ENCODE data around the gene PAXIP1. TPM values are rescaled to one million over a fixed set of nuclear protein-coding genes. Genes with fewer than 3 reads are reported as not detected.

PAXIP1 gene
- total RNA-seq, 1 experiment from 2014 or later, result 32.6 TPM

GRCh38 chr7:155017834-155018233, 14.9 kb upstream of the PAXIP1 start:
- H2BK15ac ChIP-seq (ENCODE audit: low read depth, low read length), result no peak overlapping the region
- no peaks in the 10 kb centered on the region for H3K79me2 ChIP-seq (ENCODE audit: insufficient read depth, low read length)
- Mint-ChIP-seq H3K27ac (no peak overlapping the region), H3K27me3 (ENCODE audit: low read depth) (peaks cover 3% of the 10 kb centered on the region; the same call in 1 of the 2 replicates), H3K4me3 (no peak overlapping the region), H3K36me3 (ENCODE audit: insufficient read depth in 1 of 3, low read depth in 3 of 3) (no peaks in the 10 kb centered on the region), H3K4me1 (peaks cover 4 to 5% of the 10 kb centered on the region in 2 experiments; a peak in 3 of 4 replicates), H3K9me3 (no peaks in the 10 kb centered on the region)
- H4K8ac ChIP-seq (replicated peaks; ENCODE audit: insufficient read length, low read depth, low read length), result no peak overlapping the region
- H2BK20ac ChIP-seq (ENCODE audit: low read depth, low read length, poor library complexity, severe bottlenecking), result no peak overlapping the region
- H3K23ac ChIP-seq (ENCODE audit: insufficient read length, low read depth, low read length), result no peak overlapping the region
- H4K20me1 ChIP-seq (ENCODE audit: control insufficient read depth, insufficient read depth, insufficient read length), result no peaks in the 10 kb centered on the region
- H3K27ac ChIP-seq (ENCODE audit: insufficient read length, low read depth, low read length), result no peak overlapping the region
- no CpG with 5 or more reads among the region's 4 CpGs for WGBS (ENCODE audit: extremely low coverage, insufficient read length, low lambda C conversion rate)
- no peak overlapping the region for H3K4me2 ChIP-seq (ENCODE audit: insufficient read depth, insufficient read length, low read length)
- no peaks in the 10 kb centered on the region for H3K4me1 ChIP-seq (ENCODE audit: insufficient read depth, low read length)
- no peak overlapping the region for H2BK5ac ChIP-seq (ENCODE audit: insufficient read length, low read length)
- no peak overlapping the region for H4K5ac ChIP-seq (ENCODE audit: insufficient read length, low read depth, low read length)
- H3K79me1 ChIP-seq (ENCODE audit: insufficient read depth, low read depth, low read length, poor library complexity, severe bottlenecking), result no peaks in the 10 kb centered on the region
- TF ChIP-seq, protein P1, sequence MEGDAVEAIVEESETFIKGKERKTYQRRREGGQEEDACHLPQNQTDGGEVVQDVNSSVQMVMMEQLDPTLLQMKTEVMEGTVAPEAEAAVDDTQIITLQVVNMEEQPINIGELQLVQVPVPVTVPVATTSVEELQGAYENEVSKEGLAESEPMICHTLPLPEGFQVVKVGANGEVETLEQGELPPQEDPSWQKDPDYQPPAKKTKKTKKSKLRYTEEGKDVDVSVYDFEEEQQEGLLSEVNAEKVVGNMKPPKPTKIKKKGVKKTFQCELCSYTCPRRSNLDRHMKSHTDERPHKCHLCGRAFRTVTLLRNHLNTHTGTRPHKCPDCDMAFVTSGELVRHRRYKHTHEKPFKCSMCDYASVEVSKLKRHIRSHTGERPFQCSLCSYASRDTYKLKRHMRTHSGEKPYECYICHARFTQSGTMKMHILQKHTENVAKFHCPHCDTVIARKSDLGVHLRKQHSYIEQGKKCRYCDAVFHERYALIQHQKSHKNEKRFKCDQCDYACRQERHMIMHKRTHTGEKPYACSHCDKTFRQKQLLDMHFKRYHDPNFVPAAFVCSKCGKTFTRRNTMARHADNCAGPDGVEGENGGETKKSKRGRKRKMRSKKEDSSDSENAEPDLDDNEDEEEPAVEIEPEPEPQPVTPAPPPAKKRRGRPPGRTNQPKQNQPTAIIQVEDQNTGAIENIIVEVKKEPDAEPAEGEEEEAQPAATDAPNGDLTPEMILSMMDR (conservative IDR thresholded peaks at IDR 0.05), result no peak
- H3K4ac ChIP-seq (ENCODE audit: low read depth, low read length), result no peak overlapping the region
- H3K27me3 ChIP-seq (ENCODE audit: insufficient read depth, low read length), result no peaks in the 10 kb centered on the region
- no peak overlapping the region for H4K91ac ChIP-seq (ENCODE audit: insufficient read length, low read depth, low read length)
- no peaks in the 10 kb centered on the region for H3K9me3 ChIP-seq (ENCODE audit: control insufficient read depth, low read depth, low read length)
- H3T11ph ChIP-seq (ENCODE audit: low read length), result no peak overlapping the region
- H2BK120ac ChIP-seq (ENCODE audit: low read depth, low read length, poor library complexity, severe bottlenecking), result no peak overlapping the region
- H2AK5ac ChIP-seq (ENCODE audit: insufficient read length, low read length), result no peak overlapping the region
- no peak overlapping the region for H2AFZ ChIP-seq (ENCODE audit: low read length)
- no peak overlapping the region for H3K9ac ChIP-seq (ENCODE audit: extremely low read depth, insufficient read length, low read length)
- no peak overlapping the region for H3K18ac ChIP-seq (ENCODE audit: insufficient read length, low read depth, low read length)
- no peak overlapping the region for H3K56ac ChIP-seq (ENCODE audit: insufficient read length, low read depth, low read length)
- H2BK12ac ChIP-seq (ENCODE audit: insufficient read length, low read depth, low read length), result no peak overlapping the region
- DNase-seq, result no peak
- no peaks in the 10 kb centered on the region for H3K23me2 ChIP-seq (ENCODE audit: insufficient read length, low read depth, low read length, poor library complexity, severe bottlenecking)
- no peak overlapping the region for H3K14ac ChIP-seq (ENCODE audit: insufficient read depth, low read length)
